Superior temporal gyrus (tissue), 1 donor: Measurements from ENCODE around the gene GPRASP2.
"Not testable (repeated sequence)": the region's sequence is repeated elsewhere in the genome, so short reads cannot be mapped to it uniquely, and the experiment has no call there.

Experiments
- DNase-seq: peaks from one replicate; pipeline ENCODE4 v3.0.0-alpha.2; 2016; ENCODE audit errors: extremely low spot score

The GPRASP2 gene

DNA sequence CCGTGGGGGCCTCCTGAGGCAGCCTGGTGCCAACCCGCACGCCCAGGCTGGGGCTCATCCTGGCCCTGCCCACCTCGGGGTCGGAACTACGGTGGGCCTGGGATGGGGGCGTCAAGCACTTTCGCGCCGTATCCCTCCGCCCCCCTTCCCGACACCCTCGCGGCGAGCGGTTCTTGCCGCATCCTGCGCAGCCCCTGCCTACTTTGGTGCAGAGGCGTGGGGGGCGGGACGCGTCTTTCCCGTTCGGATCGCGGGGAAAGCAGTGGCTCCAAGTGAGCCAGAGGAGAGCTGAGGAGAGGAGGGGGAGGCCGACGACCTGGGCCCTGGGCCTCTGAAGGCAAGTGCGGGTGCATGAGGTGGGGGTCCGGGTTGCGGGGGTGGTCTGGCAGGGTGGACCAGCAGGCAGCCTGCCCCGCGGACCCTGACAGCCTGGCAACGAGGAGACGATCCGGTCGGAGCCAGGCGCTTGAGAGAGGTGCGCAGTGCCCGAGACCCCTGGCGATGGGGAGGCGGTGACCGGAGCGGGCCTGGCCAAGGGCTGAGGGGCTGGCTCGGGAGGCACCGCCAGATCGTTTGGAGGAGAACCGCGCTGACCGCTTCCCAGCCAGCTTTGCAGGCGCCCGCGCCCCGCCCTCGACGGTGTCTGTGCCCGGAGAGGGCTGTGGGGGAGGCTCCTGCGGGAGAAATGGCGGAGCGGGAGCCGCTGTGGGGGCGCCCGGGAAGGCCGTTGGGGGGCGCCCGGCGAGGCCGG, at the start of gene GPRASP2:
Gene GPRASP2 (plus strand): TSS at position 233 of the 751 bp plus-strand sequence. CDS start 2,422 bp downstream, outside the sequence.
- DNase-seq: peak; percentile 9

DNA sequence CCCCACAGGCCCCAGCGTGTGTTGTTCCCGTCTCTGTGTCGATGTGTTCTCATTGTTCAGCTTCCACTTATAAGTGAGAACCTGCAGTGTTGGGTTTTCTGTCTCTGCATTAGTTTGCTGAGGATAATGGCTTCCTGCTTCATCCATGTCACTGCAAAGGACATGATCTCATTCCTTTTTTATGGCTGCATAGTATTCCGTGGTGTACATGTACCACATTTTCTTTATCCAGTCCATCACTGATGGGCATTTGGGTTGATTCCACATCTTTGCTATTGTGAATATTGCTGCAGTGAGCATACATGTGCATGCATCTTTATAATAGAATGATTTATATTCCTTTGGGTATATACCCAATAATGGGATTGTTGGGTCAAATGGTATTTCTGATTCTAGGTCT, 48.4 kb upstream of the GPRASP2 start:
- DNase-seq: not testable (repeated sequence)

DNA sequence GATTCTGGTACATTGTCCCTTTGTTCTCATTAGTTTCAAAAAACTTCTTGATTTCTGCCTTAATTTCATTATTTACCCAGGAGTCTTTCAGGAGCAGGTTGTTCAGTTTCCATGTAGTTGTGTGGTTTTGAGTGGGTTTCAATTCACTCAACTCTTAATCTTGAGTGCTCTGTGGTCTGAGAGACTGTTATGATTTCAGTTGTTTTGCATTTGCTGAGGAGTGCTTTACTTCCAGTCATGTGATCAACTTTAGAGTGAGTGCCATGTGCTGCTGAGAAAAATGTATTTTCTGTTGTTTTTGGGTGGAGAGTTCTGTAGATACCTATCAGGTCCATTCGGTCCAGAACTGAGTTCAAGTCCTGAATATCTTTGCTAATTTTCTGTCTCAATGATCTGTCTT, 45.2 kb upstream of the GPRASP2 start:
- not testable (repeated sequence) for DNase-seq

DNA sequence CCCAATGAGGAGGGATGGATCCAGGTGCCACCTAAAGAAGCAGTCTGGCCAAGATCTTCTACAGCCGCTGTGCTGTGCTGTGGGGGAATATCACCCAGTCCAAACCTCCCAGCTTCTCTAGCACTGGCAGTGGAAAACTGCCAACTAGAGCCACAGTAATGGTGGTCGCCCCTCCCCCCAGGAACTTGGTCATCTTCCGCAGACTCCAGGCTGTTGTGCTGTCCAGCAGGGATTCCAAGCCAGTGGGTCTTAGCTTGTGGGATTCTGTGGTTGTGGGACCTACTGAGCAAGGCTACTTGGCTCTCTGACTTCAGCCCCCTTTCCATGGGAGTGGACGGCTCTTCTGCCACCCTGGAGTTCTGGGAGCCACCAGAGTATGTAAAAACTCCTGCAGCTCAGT, 42.7 kb upstream of the GPRASP2 start:
- no peak for DNase-seq

DNA sequence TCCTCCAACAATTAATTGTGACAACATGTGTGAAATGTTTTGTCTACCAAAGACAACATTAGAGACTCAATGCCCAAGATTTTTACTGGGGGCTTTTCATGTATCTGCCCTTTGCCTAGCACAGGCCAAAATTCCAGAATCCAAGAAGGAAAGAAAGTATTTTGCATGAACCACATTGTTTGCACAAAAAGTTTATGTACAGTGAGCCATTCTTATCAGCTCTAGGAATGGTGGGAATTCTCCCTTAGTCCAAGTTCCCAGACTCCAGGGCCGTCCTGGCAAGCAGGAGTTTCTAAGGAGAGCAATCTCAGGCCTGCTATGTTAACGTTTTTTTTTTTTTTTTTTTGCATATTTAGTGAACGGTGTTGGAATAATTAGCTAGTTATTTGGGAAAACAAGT, 39.4 kb upstream of the GPRASP2 start:
- no peak for DNase-seq

DNA sequence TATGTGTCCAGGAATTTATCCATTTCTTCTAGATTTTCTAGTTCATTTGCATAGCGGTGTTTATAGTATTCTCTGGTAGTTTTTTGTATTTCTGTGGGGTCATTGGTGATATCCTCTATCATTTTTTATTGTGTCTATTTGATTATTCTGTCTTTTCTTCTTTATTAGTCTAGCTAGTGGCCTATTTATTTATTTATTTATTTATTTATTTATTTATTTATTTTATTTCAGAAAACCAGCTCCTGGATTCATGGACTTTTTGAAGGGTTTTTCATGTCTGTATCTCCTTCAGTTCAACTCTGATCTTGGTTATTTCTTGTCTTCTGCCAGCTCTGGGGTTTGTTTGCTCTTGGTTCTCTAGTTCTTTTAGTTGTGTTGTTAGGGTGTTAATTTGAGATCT, 34.8 kb upstream of the GPRASP2 start:
- DNase-seq: not testable (repeated sequence)

DNA sequence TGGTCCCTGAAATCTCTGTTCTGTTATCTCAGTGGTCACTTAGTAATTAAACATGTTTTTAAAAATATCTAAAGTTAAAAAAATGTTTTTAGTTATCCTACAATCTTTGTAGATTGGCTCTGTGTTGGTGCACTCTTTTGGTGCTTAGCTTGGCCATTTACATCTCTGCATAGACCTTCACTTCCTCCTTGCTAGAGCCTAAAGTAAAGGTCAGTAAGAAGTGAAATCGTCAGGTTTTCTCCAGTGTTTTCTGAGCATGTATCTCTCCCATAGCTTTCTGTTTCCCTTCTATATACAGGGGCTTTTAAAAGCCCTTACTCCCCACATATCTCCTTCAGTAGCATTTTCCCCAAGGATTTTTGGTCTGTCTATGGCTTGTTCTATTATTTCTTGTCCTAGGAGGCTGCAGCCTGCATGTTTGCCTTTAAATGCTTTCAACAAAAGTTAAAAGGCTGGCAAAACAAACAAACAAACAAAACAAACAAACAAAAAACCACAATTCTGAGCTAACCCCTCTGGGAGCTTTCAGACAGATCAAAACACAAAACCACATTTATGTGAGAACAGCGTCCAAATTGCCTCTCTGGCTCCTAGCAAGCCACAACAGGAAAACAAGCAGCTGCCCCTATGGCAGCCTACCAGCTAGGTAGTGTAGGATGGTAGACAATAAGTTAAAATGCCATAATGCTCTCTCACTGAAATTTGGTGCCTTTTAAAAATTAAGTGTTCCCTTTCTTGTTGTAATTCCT, 27.3 kb upstream of the GPRASP2 start:
- DNase-seq: no peak

DNA sequence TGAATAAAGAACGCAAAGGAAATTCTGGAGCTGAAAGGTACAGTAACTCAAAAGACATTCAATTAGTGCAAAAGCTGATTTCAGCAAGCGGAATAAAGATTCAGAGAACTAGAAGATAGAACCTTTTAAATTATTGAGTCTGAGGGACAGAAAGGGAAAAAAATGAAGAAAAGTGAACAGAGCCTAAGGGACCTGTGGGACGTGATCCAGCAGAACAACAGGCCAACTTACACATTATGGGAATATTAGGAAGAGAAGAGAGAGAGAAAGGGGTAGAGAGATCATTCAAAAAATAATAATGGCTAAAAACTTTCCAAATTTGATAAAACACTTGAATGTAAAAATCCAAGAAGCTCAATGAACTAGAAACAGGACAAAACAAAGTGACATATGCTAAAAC, 17.5 kb upstream of the GPRASP2 start:
- no peak for DNase-seq

DNA sequence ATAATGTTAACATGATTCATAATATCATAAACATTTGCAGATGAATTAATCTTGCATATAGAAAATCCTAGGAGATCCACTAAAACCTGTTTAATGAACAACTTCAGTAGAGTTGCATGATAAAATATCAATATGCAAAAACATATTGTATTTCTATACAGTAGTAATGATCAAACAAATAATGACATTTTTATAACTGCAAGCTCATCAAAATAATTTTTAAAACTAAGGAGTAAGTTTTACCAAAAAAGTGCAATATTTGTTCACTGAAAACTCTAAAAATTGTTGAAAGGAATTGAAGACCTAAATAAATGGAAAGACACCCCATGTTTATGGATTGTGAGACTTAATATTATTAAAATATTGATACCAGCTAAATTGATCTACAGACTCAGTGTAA, 15.9 kb upstream of the GPRASP2 start:
- no peak for DNase-seq

DNA sequence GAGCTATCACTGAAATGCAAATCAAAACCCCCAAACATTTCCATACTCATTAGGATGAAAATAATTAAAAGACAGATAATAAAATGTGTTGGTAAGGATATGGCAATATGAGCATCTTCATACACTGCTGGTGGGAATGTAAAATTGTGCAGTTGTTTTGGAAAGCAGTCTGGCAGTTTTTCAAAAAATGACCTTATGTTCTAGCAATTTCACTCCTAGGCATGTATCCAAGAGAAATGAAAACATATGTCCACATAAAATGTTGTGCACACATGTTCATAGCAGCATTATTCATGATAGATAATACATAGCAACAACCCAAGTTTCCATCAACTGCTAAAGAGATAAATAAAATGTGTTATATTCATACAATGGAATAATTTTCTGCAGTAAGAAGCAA, 14.8 kb upstream of the GPRASP2 start:
- DNase-seq: no peak

DNA sequence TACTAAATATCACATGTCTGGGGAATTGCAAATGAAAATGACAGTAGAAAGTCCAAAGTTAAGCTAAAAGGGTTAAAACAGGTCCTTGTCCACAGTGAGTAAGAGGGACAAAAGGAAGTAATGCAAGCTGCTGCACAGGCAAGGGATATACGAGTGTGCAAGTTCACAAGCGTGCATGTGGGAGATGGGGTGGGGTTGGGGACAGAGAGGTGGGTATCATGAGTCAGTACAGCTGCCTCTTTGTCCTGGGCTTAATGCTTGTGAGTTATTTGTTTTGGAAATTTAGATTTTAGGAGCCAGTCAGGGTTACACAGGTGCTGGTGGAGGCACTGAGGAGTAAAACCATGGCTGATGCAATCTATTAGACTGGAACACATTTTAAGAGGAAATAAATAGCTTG, 3.3 kb upstream of the GPRASP2 start:
- DNase-seq: no peak

DNA sequence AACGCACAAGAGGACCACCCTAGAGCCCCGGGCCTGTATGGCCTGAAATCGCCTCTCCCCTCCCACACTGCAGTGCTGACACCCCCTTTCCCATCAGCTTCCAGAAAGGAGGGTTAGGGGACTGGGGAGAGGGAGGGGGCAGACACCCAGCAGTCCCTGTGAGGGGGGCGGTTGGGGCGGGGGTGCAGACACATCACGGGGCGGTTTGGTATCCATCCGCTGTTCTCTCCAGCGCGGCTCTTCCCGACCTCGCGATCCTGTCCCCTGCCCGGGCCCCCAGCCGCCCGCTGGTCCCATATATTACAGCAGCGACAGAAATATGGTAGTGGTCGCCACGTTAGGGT, 404 bp upstream of the GPRASP2 start:
- DNase-seq: no peak

DNA sequence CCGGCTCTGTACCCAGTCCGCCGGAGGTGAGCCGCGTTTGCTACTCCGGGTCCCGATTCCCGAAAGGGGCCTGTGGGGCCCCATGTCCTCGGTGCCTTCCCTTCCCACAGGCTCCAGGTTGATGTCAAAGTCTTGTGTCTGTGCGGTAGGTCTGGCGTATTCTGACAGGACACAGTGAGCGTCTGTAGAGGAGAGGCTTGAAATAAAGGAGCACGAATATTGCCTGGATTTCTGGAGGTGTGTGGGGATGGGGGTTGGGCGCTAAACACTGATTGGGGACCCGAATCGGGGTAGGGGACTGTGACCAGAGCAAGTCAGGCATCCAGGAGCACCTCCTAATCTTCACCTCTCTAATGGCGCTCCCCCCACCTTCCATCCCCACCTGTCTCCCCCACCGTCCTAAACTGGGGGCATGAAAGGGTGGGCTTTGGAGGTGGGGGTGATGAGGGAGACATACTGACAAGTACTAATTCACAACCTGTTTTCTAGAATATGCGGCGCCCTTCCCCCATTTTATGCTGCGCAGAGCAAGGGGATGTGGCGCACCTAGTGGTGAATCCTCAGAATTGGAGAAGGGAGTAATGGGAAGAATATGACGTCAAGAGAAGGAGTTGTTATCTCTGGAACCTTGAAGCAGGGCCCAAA, 855 bp downstream of the GPRASP2 start:
- peak; percentile 70 for DNase-seq

DNA sequence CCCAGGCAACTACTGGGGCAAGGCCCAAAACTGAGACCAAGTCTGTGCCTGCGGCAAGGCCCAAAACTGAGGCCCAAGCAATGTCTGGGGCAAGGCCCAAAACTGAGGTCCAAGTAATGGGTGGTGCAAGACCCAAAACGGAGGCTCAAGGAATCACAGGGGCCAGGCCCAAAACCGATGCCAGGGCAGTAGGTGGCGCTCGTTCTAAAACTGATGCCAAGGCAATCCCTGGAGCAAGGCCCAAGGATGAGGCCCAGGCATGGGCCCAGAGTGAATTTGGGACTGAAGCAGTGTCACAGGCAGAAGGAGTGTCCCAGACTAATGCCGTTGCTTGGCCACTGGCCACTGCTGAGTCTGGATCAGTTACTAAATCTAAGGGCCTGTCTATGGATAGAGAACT, 2.7 kb downstream of the GPRASP2 start:
- DNase-seq: no peak

DNA sequence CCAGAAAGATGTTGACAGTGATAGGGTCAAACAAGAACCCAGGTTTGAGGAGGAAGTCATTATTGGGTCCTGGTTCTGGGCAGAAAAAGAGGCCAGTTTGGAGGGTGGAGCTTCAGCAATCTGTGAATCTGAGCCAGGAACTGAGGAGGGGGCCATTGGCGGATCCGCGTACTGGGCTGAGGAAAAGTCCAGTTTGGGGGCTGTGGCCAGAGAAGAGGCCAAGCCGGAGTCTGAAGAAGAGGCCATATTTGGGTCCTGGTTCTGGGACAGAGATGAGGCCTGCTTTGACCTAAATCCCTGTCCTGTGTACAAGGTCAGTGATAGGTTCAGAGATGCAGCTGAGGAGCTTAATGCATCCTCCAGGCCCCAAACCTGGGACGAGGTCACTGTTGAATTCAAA, 3.7 kb downstream of the GPRASP2 start:
- DNase-seq: no peak

DNA sequence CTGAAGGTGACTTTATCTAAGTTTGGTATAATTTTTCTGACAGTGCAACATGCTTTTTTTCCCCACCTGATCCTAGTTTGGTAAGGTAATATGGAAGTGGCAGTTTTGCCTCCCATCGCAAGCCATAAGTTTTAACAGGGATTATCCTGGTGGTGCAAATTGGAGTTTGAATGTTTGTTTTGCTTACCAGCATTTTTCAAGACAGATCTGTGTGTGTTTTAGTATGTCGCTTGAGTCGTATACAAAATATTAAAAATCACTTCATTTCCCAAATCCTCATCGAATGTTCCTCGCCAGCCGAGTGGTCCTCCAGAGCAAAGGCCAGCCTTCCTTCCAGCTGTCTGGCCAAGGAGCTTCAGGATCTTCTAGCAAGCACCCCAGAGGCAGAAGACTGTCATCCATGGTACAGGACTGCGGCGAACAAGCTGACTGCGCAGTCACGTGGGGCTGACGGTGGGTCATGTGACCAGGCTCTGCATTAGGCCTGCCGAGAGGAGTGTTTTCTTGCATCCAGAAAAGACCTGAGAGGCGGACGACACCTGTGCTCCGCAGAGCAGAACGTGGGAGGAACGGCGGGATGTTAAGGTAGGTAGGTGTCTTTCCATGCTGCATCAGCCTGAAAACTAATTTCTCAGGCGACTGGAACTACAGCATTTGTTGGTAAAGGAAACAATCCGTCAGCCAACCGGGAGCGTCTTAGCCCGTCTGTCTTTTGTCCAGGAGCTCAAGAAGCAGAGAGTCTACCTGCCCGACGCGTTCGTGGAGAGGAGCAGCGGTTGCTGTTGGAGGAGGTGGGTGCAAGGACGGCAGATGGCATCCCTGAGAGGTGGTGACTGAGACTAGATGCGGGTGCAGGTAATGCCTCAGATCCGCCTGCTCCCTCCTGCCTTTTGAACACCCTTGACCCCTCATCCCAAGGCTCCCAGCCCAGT, 8.3 kb downstream of the GPRASP2 start, which contains the start of gene GPRASP3:
Gene GPRASP3 (plus strand): TSS at position 507 of the 932 bp plus-strand sequence. CDS start 28,253 bp downstream, outside the sequence.
- peak; percentile 87 for DNase-seq

DNA sequence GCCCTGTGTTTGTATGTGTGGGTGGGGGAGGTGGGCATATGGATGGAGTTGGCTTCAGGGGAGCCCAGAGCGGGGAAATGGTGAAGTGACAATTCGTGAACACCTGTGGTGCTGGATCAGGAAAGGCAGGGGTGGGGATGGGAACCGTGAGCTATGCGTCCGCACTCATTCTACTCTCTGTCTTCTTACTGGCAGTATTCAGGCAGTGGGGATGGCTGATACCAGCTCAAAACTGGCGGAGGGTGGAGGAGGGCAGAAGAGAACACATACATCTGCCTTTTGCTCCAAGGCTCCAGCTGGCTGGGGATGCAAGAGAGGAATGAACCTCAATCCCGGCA, 8.9 kb downstream of the GPRASP2 start:
- DNase-seq: not testable (repeated sequence)

DNA sequence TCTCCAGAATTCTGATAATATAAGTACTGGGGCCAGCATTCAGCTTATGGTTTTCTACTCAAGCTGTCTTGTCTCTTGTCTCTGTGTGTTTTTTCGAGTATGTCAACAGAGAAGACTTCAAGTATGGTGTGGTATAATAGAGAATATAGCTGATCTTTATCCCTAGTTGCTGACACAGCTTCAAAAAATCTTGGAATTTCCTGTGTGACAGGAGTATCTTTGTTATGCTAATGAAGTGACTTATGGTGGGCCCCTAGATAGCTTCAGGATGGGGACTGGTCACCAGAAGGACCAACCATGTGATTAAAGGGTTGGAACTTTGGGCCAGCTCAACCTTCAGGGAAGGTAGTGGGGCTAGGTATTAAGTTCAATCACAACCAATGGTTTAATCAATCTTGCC, 11.2 kb downstream of the GPRASP2 start:
- no peak for DNase-seq

DNA sequence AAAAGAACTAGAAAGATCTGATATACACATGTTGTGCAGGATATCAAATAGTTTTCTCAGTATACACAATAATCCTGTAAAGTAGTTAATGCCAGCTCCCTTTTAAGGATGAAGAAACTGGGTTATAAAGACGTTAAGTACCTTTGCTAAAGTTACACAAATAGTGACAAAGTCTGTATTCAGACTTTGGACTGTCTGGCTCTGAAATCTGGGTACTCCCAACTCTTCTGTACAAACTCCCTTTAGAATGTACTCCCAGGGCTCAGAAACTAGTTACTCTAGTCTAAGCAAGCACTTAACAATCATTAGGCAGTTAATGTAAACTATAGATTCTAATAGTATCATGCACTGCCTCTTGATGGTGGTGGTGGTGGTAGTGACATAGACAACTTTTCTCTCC, 15.5 kb downstream of the GPRASP2 start:
- DNase-seq: no peak

DNA sequence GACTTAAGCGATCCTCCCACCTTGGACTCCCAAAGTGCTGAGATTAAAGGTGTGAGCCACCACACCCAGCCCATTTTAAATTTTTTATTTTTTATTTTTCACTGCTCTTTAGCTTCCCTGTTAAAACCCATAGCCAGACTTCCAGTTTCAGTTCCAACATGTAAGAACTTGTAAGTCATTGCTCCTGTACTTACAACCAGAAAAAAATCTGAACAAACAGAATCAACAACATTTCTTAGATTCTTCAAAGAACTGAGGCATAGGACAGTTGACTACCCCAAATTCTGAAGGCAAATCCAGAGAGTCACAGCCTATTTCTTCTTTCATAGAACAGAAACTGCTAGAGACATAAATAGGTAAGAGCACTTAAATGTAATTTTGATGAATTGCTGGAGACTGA, 16.4 kb downstream of the GPRASP2 start:
- DNase-seq: no peak

DNA sequence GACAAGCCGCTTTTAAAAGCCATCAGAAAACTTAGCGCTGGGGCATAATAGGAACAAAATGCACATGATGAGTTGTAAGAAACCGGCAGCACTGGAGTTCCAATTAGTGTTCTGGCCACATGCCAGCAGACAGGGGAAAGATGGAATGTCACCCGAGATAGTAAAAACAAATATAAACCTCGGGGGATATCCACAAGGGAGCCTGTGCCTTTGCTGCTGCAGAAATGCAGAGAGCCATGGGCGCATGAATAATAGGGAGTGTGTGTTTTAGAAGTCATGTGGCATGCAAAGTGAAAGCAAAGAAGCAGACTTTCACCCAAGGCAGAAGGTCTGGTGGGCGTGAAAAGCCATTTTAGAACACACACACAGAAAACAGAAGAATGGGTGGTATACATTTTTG, 27.4 kb downstream of the GPRASP2 start:
- DNase-seq: no peak

DNA sequence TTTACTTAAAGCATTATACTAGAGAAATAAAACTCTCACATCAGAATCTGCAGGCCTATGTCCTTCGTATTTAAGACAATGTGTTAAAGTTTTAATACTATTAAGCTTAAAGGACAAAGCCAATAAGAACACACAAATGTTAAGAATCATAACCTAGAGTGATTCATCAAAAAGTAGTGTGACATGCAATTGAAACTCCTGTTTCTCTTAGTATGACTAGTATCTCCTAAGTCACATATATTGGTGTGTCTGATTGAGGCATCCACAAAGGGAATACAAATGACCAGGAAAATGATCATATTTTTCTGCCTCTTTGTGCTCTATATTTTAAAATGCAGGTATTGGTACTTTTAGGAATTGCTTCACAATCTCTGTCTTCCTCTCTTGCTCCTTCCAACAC, 32.1 kb downstream of the GPRASP2 start:
- no peak for DNase-seq
